GM23338 (cell line): ENCODE measurements around the gene ARRB1.
A peak's percentile ranks its signal among the peaks of the same experiment; 100 is the strongest.

ENCODE experiments used
- CTCF ChIP-seq, 2 experiments: fragments of 200-600 bp in 1 of 2; sonication (generic) in 1 of 2; conservative IDR thresholded peaks; 2 replicates each; pipeline versions ENCODE4 v1.5.1 to v1.6.1; 2016 to 2017; ENCODE audit warnings: antibody characterized with exemption in 2 of 2, low read depth in 2 of 2, mild to moderate bottlenecking in 2 of 2, moderate library complexity in 1 of 2
- ETS1 ChIP-seq: IDR thresholded peaks from 2 replicates; pipeline ENCODE4 v1.6.1; 2016; ENCODE audit warnings: antibody characterized with exemption
- EZH2 ChIP-seq: fragments of 200-600 bp; sonication (generic); IDR thresholded peaks from one replicate; pipeline ENCODE4 v1.8.0; 2017; ENCODE audit warnings: antibody characterized with exemption, mild to moderate bottlenecking, low read depth; ENCODE audit not compliant: unreplicated experiment
- EZH2phosphoT487 ChIP-seq: fragments of 200-600 bp; sonication (generic); IDR thresholded peaks from one replicate; pipeline ENCODE4 v1.8.1; 2018; ENCODE audit warnings: antibody characterized with exemption; ENCODE audit not compliant: unreplicated experiment
- POLR2AphosphoS5 ChIP-seq: IDR thresholded peaks from 2 replicates; pipeline ENCODE4 v1.6.1; 2016; ENCODE audit warnings: antibody characterized with exemption, low read depth
- REST ChIP-seq: IDR thresholded peaks from one replicate; pipeline ENCODE4 v1.6.1; 2018; ENCODE audit warnings: antibody characterized with exemption; ENCODE audit not compliant: unreplicated experiment

- TF ChIP-seq REST, result no peak
- TF ChIP-seq EZH2, result no peak
- peak; percentile 11 to 39; a peak in 3 of 4 replicates for TF ChIP-seq CTCF (conservative IDR thresholded peaks at IDR 0.05; ENCODE audit: low read depth in 2 of 2)
- TF ChIP-seq ETS1, result no peak
- no peak for TF ChIP-seq POLR2AphosphoS5
- TF ChIP-seq EZH2phosphoT487, result no peak
Observed at GRCh38 chr11:75342231-75342918, 9.1 kb downstream of the ARRB1 start.
